CD8-positive, alpha-beta memory T cell (primary cell): Measurements from ENCODE around the gene NKAIN2. TPM values are rescaled to one million over a fixed set of nuclear protein-coding genes. Genes with fewer than 3 reads are reported as not detected.
"Not testable (repeated sequence)": the region's sequence is repeated elsewhere in the genome, so short reads cannot be mapped to it uniquely, and the experiment has no call there.

Experiments used
- CTCF ChIA-PET: fragments of 350-600 bp; sonication (Branson Sonifier 250); formaldehyde crosslinking; loops from one replicate; lab custom pipeline; 2021; ENCODE audit warnings: antibody characterized with exemption; lab: Charles Lee
- POLR2A ChIA-PET: fragments of 350-600 bp; sonication (Branson Sonifier 250); formaldehyde crosslinking; loops from one replicate; lab custom pipeline; 2021; ENCODE audit warnings: antibody characterized with exemption; lab: Charles Lee
- DNase-seq, 5 donors: peaks; one replicate each; pipeline versions ENCODE4 v3.0.0 to v3.0.0-alpha.2; 2020 to 2022; ENCODE audit warnings: mixed read lengths in 1 of 5
- H3K27ac ChIP-seq: one replicate; pipeline ENCODE4 v1.7.0; 2013; ENCODE audit warnings: low read depth, mild to moderate bottlenecking, low read length, moderate library complexity
- H3K27me3 ChIP-seq: 2 replicates; pipeline ENCODE4 v1.7.0; 2013; ENCODE audit warnings: low read length, mild to moderate bottlenecking; ENCODE audit not compliant: insufficient read depth, poor library complexity, severe bottlenecking
- H3K36me3 ChIP-seq: 2 replicates; pipeline ENCODE4 v1.7.0; 2013; ENCODE audit warnings: mild to moderate bottlenecking, low read length, moderate library complexity; ENCODE audit not compliant: insufficient read depth
- H3K4me1 ChIP-seq: 2 replicates; pipeline ENCODE4 v1.7.0; 2013; ENCODE audit warnings: mild to moderate bottlenecking, low read length, moderate library complexity; ENCODE audit not compliant: insufficient read depth
- H3K4me3 ChIP-seq: 2 replicates; pipeline ENCODE4 v1.7.0; 2013; ENCODE audit warnings: mild to moderate bottlenecking, low read length
- H3K9me3 ChIP-seq: 2 replicates; pipeline ENCODE4 v1.7.0; 2013; ENCODE audit warnings: mild to moderate bottlenecking, low read length
- H3K27ac Mint-ChIP-seq, 8 donors: one replicate each; pipeline ENCODE4 v1.8.0; 2020 to 2021; ENCODE audit warnings: mixed read lengths in 8 of 8, mild to moderate bottlenecking in 6 of 8, inconsistent platforms in 3 of 8, moderate library complexity in 3 of 8
- H3K27me3 Mint-ChIP-seq, 2 donors: one replicate each; pipeline ENCODE4 v1.8.0; 2020 to 2021; ENCODE audit warnings: mixed read lengths in 2 of 2, mild to moderate bottlenecking in 1 of 2, moderate library complexity in 1 of 2
- H3K36me3 Mint-ChIP-seq, 3 donors: one replicate each; pipeline ENCODE4 v1.8.0; 2020 to 2021; ENCODE audit warnings: mixed read lengths in 3 of 3, inconsistent platforms in 1 of 3, mild to moderate bottlenecking in 1 of 3
- H3K4me1 Mint-ChIP-seq, 3 donors: one replicate each; pipeline ENCODE4 v1.8.0; 2020 to 2021; ENCODE audit warnings: mixed read lengths in 3 of 3, inconsistent platforms in 1 of 3, mild to moderate bottlenecking in 1 of 3
- H3K4me3 Mint-ChIP-seq, 7 donors: one replicate each; pipeline ENCODE4 v1.8.0; 2020 to 2021; ENCODE audit warnings: mixed read lengths in 7 of 7, mild to moderate bottlenecking in 6 of 7, moderate library complexity in 4 of 7, inconsistent platforms in 2 of 7
- H3K9me3 Mint-ChIP-seq, 5 donors: one replicate each; pipeline ENCODE4 v1.8.0; 2020 to 2022; ENCODE audit warnings: mixed read lengths in 5 of 5, mild to moderate bottlenecking in 3 of 5, moderate library complexity in 2 of 5, inconsistent platforms in 1 of 5
- polyA plus RNA-seq: library from polyadenylated mRNA; unstranded; fragments of 300-500 nt; fragmentation: Illumina TruSeq; gene quantifications from one replicate; pipeline ENCODE4 v1.2.3, GENCODE V29; 2021
- total RNA-seq, 2 experiments: library from RNA; stranded (reverse); gene quantifications; one replicate each; pipeline ENCODE4 v1.2.3, GENCODE V29; 2021

Gene NKAIN2
- total and polyA plus RNA-seq, 3 experiments from 2014 or later: not detected

- no peak overlapping the region for H3K4me3 ChIP-seq
- Mint-ChIP-seq H3K36me3 (no peaks in the 10 kb centered on the region), H3K9me3 (peaks cover 0 to 18% (median 5%) of the 10 kb centered on the region in 5 donors), H3K27me3 (no peaks in the 10 kb centered on the region), H3K4me1 (no peaks in the 10 kb centered on the region), H3K27ac (no peak overlapping the region), H3K4me3 (no peak overlapping the region)
- no peak overlapping the region for H3K27ac ChIP-seq
- POLR2A ChIA-PET: no interaction called here
- DNase-seq: no peak
- CTCF ChIA-PET: no interaction called here
- H3K4me1 ChIP-seq: no peaks in the 10 kb centered on the region
- no peaks in the 10 kb centered on the region for H3K36me3 ChIP-seq
- no peaks in the 10 kb centered on the region for H3K27me3 ChIP-seq
- H3K9me3 ChIP-seq: no peaks in the 10 kb centered on the region
Measured at GRCh38 chr6:124303971-124304370, 500.3 kb downstream of the NKAIN2 start.

- no peaks in the 10 kb centered on the region for H3K4me1 Mint-ChIP-seq
- Histone ChIP-seq H3K4me1 (no peaks in the 10 kb centered on the region), H3K4me3 (no peak overlapping the region), H3K9me3 (no peaks in the 10 kb centered on the region), H3K36me3 (no peaks in the 10 kb centered on the region), H3K27ac (no peak overlapping the region), H3K27me3 (no peaks in the 10 kb centered on the region)
- H3K36me3 Mint-ChIP-seq: no peaks in the 10 kb centered on the region
- POLR2A ChIA-PET: no interaction called here
- no peak overlapping the region for H3K27ac Mint-ChIP-seq
- no peaks in the 10 kb centered on the region for H3K27me3 Mint-ChIP-seq
- H3K4me3 Mint-ChIP-seq: no peak overlapping the region
- H3K9me3 Mint-ChIP-seq: peaks cover 0 to 21% (median 2%) of the 10 kb centered on the region in 5 donors
- no peak for DNase-seq
- CTCF ChIA-PET: no interaction called here
Measured at GRCh38 chr6:124310139-124310538, 506.5 kb downstream of the NKAIN2 start.

DNA sequence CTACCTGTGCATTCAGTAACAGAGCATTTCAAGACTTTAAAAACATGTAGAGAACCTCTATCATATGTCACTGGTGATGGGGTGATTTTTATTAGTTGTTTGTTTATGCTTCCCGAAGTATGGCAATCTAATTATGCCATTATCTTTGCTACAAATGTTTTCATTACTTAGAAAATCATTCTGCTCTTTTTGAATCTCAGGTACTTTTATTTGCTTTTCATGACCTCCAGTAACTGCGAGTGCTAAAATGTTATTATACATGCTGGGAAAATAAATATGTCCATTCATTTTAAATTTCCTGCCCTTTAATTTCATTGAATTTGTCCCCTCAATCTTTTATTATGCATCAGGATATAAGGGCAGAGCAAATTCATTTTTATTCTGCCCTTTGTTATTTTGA, 515.7 kb downstream of the NKAIN2 start:
- Histone ChIP-seq H3K27ac (no peak overlapping the region), H3K27me3 (no peaks in the 10 kb centered on the region), H3K4me3 (no peak overlapping the region), H3K9me3 (no peaks in the 10 kb centered on the region), H3K36me3 (no peaks in the 10 kb centered on the region), H3K4me1 (no peaks in the 10 kb centered on the region)
- no peaks in the 10 kb centered on the region for H3K27me3 Mint-ChIP-seq
- H3K4me3 Mint-ChIP-seq: no peak overlapping the region
- H3K36me3 Mint-ChIP-seq: no peaks in the 10 kb centered on the region
- ChIA-PET CTCF (no interaction called here), POLR2A (no interaction called here)
- H3K4me1 Mint-ChIP-seq: no peaks in the 10 kb centered on the region
- no peak for DNase-seq
- peaks cover 0 to 13% (median 0%) of the 10 kb centered on the region in 5 donors for H3K9me3 Mint-ChIP-seq
- no peak overlapping the region for H3K27ac Mint-ChIP-seq

DNA sequence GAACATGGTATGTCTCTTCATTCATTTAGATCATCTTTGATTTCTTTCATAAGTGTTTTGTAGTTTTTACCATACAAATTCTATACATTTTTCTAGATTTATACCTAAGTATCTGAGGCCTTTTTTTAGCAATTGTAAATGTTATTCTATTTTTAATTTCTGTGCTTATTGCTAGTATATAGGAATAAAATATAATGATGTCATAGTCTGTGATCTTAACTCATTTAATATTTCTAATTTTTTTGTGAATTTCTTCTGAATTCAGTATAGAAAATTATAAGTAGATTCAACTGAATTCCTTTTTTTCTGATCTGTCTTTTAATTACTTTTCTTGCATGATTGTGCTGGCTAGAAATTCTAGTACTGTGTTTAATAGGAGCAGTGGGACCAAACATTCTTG, 520.6 kb downstream of the NKAIN2 start:
- peaks cover 0 to 15% (median 0%) of the 10 kb centered on the region in 5 donors for H3K9me3 Mint-ChIP-seq
- H3K4me1 ChIP-seq: no peaks in the 10 kb centered on the region
- H3K4me1 Mint-ChIP-seq: no peaks in the 10 kb centered on the region
- no peaks in the 10 kb centered on the region for H3K36me3 ChIP-seq
- no peaks in the 10 kb centered on the region for H3K27me3 Mint-ChIP-seq
- no peak overlapping the region for H3K27ac ChIP-seq
- H3K9me3 ChIP-seq: no peaks in the 10 kb centered on the region
- H3K4me3 Mint-ChIP-seq: no peak overlapping the region
- H3K27ac Mint-ChIP-seq: peak overlapping the region in 1 of 8 donors; percentile 32
- no peak for DNase-seq
- H3K27me3 ChIP-seq: no peaks in the 10 kb centered on the region
- ChIA-PET CTCF (no interaction called here), POLR2A (no interaction called here)
- no peak overlapping the region for H3K4me3 ChIP-seq
- H3K36me3 Mint-ChIP-seq: no peaks in the 10 kb centered on the region

DNA sequence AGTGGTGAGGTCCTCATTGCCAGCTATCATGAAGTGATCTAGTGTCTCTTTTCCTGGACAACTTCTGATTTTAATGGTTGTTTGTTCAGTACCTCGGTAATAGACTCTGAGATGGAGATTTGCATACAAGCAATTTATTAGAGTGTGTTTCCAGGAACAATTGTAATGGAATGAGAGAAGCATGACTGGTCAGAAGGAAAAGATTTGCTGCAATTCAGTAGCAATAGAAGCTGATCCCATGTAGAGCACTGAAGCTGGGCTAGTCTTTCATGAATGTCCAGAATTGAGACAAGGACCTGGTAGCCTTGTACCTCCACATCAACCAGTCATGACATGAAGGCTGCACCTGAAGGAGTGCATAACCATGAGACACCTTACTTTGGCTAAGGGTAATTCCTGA, 526.5 kb downstream of the NKAIN2 start:
- no peak overlapping the region for H3K4me3 Mint-ChIP-seq
- no peak for DNase-seq
- Histone ChIP-seq H3K36me3 (no peaks in the 10 kb centered on the region), H3K9me3 (no peaks in the 10 kb centered on the region), H3K4me3 (no peak overlapping the region), H3K27ac (no peak overlapping the region), H3K27me3 (no peaks in the 10 kb centered on the region), H3K4me1 (no peaks in the 10 kb centered on the region)
- peaks cover 1 to 39% (median 4%) of the 10 kb centered on the region in 5 donors for H3K9me3 Mint-ChIP-seq
- no peaks in the 10 kb centered on the region for H3K4me1 Mint-ChIP-seq
- no peaks in the 10 kb centered on the region for H3K36me3 Mint-ChIP-seq
- H3K27ac Mint-ChIP-seq: no peak overlapping the region
- no peaks in the 10 kb centered on the region for H3K27me3 Mint-ChIP-seq
- CTCF ChIA-PET: no interaction called here
- POLR2A ChIA-PET: no interaction called here

DNA sequence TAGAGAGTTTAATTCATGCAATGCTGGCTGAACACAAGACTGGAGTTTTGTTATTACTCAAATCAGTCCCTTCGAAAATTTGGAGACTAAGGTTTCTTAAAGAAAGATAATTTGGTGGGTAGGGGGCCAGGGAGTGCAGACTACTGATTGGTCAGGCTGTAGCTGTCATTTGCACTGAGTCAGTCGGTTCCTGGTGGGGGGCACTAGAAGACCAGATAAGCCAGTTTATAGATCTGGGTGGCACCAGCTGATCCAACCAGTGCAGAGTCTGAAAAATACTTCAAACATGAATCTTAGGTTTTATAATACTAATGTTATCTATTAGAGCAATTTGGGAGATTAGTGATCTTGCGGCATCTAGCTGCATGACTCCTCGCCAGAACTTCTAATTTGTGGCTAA, 530.7 kb downstream of the NKAIN2 start:
- POLR2A ChIA-PET: no interaction called here
- H3K36me3 ChIP-seq: no peaks in the 10 kb centered on the region
- H3K4me3 Mint-ChIP-seq: no peak overlapping the region
- no peaks in the 10 kb centered on the region for H3K4me1 Mint-ChIP-seq
- no peaks in the 10 kb centered on the region for H3K36me3 Mint-ChIP-seq
- DNase-seq: no peak
- no peaks in the 10 kb centered on the region for H3K27me3 Mint-ChIP-seq
- no peaks in the 10 kb centered on the region for H3K27me3 ChIP-seq
- CTCF ChIA-PET: no interaction called here
- H3K4me1 ChIP-seq: no peaks in the 10 kb centered on the region
- H3K27ac ChIP-seq: no peak overlapping the region
- peaks cover 3 to 41% (median 3%) of the 10 kb centered on the region in 5 donors for H3K9me3 Mint-ChIP-seq
- no peak overlapping the region for H3K4me3 ChIP-seq
- H3K9me3 ChIP-seq: no peaks in the 10 kb centered on the region
- H3K27ac Mint-ChIP-seq: no peak overlapping the region

- ChIA-PET CTCF (no interaction called here), POLR2A (no interaction called here)
- Mint-ChIP-seq H3K27me3 (no peaks in the 10 kb centered on the region), H3K4me1 (no peaks in the 10 kb centered on the region), H3K4me3 (no peak overlapping the region), H3K27ac (no peak overlapping the region), H3K36me3 (no peaks in the 10 kb centered on the region), H3K9me3 (peaks cover 0 to 18% (median 3%) of the 10 kb centered on the region in 5 donors)
- no peak overlapping the region for H3K4me3 ChIP-seq
- H3K9me3 ChIP-seq: no peaks in the 10 kb centered on the region
- no peaks in the 10 kb centered on the region for H3K4me1 ChIP-seq
- no peak for DNase-seq
- H3K27me3 ChIP-seq: no peaks in the 10 kb centered on the region
- H3K36me3 ChIP-seq: no peaks in the 10 kb centered on the region
- no peak overlapping the region for H3K27ac ChIP-seq
Measured at GRCh38 chr6:124339610-124340334, 536.1 kb downstream of the NKAIN2 start.

GRCh38 chr6:124348339-124348738, 544.7 kb downstream of the NKAIN2 start:
- CTCF ChIA-PET, H3K4me3 ChIP-seq, H3K36me3 Mint-ChIP-seq, H3K9me3 ChIP-seq, H3K4me1 ChIP-seq, DNase-seq, H3K9me3 Mint-ChIP-seq, H3K27ac Mint-ChIP-seq, H3K27ac ChIP-seq, H3K36me3 ChIP-seq, POLR2A ChIA-PET, H3K4me1 Mint-ChIP-seq, H3K27me3 Mint-ChIP-seq, H3K27me3 ChIP-seq, H3K4me3 Mint-ChIP-seq: not testable (repeated sequence)
